ENCODE results near the gene SUMO1.

- 0 out of 2 replicates have a peak, but pooled peaks have one; percentile 21 for TF ChIP-seq CTCF (conservative IDR thresholded peaks at IDR 0.05; ENCODE audit: low read length)
- no peak for TF ChIP-seq EZH2phosphoT487 (IDR thresholded peaks at IDR 0.05; ENCODE audit: borderline replicate concordance, low read depth, low read length)
Measured at GRCh38 chr2:202158796-202159195, 79.6 kb downstream of the SUMO1 start.

Measured in OCI-LY7 (cell line).